ENCODE results near the gene TMEM132D. TPM values are rescaled to one million over a fixed set of nuclear protein-coding genes. Genes with fewer than 3 reads are reported as not detected.

The TMEM132D gene
- total RNA-seq, 1 experiment from 2014 or later = 1.4 TPM

- TF ChIP-seq ZBTB21 (CRISPR knock-in tag; IDR thresholded peaks at IDR 0.05; ENCODE audit: borderline replicate concordance) (no peak), PRRX2 (CRISPR knock-in tag; IDR thresholded peaks at IDR 0.05) (no peak)
Measured at GRCh38 chr12:129662234-129662633, 241.6 kb downstream of the TMEM132D start (continued).

GRCh38 chr12:129660946-129661345 lies 242.9 kb downstream of the TMEM132D start:
- no peak overlapping the region for H3K27ac Mint-ChIP-seq
- H3K27me3 Mint-ChIP-seq (ENCODE audit: low read depth) = no peaks in the 10 kb centered on the region; the same call in none of the 2 replicates
- no peak overlapping the region for H3K4me3 Mint-ChIP-seq
- DNase-seq (ENCODE audit: low spot score) = no peak
- peaks cover 66% of the 10 kb centered on the region for H3K36me3 Mint-ChIP-seq
- ChIA-PET CTCF (no interaction called here), POLR2A (no interaction called here)
- H3K4me1 Mint-ChIP-seq = no peaks in the 10 kb centered on the region
- TF ChIP-seq AFF4 (CRISPR knock-in tag; IDR thresholded peaks at IDR 0.05; ENCODE audit: borderline replicate concordance) (no peak), IRF2 (CRISPR knock-in tag; IDR thresholded peaks at IDR 0.05; ENCODE audit: borderline replicate concordance, low read depth) (no peak), CTCF (IDR thresholded peaks at IDR 0.05) (no peak), GABPB1 (CRISPR knock-in tag; IDR thresholded peaks at IDR 0.05) (no peak), E2F5 (CRISPR knock-in tag; IDR thresholded peaks at IDR 0.05) (no peak), FOXP1 (CRISPR knock-in tag; IDR thresholded peaks at IDR 0.05; ENCODE audit: borderline replicate concordance) (no peak), PREB (CRISPR knock-in tag; IDR thresholded peaks at IDR 0.05; ENCODE audit: borderline replicate concordance) (no peak), KAT7 (CRISPR knock-in tag; IDR thresholded peaks at IDR 0.05; ENCODE audit: borderline replicate concordance) (no peak), FOXK1 (CRISPR knock-in tag; IDR thresholded peaks at IDR 0.05) (no peak), ZNF671 (CRISPR knock-in tag; IDR thresholded peaks at IDR 0.05) (no peak), NR1H2 (CRISPR knock-in tag; IDR thresholded peaks at IDR 0.05) (no peak)
- TF ChIP-seq, protein P1, sequence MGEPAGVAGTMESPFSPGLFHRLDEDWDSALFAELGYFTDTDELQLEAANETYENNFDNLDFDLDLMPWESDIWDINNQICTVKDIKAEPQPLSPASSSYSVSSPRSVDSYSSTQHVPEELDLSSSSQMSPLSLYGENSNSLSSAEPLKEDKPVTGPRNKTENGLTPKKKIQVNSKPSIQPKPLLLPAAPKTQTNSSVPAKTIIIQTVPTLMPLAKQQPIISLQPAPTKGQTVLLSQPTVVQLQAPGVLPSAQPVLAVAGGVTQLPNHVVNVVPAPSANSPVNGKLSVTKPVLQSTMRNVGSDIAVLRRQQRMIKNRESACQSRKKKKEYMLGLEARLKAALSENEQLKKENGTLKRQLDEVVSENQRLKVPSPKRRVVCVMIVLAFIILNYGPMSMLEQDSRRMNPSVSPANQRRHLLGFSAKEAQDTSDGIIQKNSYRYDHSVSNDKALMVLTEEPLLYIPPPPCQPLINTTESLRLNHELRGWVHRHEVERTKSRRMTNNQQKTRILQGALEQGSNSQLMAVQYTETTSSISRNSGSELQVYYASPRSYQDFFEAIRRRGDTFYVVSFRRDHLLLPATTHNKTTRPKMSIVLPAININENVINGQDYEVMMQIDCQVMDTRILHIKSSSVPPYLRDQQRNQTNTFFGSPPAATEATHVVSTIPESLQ (CRISPR knock-in tag; IDR thresholded peaks at IDR 0.05) = no peak
- TF ChIP-seq, protein P2, sequence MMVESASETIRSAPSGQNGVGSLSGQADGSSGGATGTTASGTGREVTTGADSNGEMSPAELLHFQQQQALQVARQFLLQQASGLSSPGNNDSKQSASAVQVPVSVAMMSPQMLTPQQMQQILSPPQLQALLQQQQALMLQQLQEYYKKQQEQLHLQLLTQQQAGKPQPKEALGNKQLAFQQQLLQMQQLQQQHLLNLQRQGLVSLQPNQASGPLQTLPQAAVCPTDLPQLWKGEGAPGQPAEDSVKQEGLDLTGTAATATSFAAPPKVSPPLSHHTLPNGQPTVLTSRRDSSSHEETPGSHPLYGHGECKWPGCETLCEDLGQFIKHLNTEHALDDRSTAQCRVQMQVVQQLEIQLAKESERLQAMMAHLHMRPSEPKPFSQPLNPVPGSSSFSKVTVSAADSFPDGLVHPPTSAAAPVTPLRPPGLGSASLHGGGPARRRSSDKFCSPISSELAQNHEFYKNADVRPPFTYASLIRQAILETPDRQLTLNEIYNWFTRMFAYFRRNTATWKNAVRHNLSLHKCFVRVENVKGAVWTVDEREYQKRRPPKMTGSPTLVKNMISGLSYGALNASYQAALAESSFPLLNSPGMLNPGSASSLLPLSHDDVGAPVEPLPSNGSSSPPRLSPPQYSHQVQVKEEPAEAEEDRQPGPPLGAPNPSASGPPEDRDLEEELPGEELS (CRISPR knock-in tag; IDR thresholded peaks at IDR 0.05) = no peak
- TF ChIP-seq, protein P3, sequence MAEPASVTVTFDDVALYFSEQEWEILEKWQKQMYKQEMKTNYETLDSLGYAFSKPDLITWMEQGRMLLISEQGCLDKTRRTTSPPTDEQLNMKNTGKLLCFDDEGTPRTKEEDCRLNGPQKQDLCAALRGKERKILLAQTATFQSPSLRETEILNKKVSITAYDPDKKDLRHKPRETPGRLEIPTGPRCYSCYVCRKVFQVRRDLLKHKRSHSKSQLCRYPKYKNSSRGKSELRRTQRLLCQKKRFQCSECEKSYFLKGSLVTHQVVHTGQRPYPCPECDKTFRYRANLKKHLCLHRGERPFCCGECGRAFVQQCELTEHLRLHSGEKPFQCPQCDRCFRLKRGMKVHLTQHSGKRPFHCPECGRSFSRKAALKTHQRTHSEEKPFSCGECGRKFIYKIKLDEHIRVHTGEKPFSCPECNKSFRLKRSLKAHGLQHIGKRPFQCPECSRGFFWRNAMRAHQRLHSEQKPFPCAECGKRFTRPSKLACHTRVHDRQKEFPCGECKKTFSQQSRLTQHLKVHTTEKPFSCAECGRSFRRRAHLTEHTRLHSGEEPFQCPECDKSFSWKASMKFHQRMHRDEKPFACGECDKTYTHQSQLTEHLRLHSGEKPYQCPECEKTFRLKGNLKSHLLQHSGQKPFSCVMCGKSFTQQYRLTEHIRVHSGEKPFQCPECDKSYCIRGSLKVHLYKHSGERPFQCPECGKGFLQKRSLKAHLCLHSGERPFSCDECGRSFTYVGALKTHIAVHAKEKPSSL (CRISPR knock-in tag; conservative IDR thresholded peaks at IDR 0.05) = no peak
- peaks cover 81% of the 10 kb centered on the region for H3K9me3 Mint-ChIP-seq
- no peak for ATAC-seq

Data from WTC11 (cell line).